Hepatic stellate cell (primary cell): ENCODE data around the gene PAK6.
A peak's percentile ranks its signal among the peaks of the same experiment; 100 is the strongest.

ENCODE experiments used
- DNase-seq: peaks from one replicate; pipeline ENCODE4 v3.0.0; 2011; ENCODE audit warnings: low spot score

Gene PAK6

GRCh38 chr15:40238532-40239403 lies at the start of gene PAK6:
Gene PAK6 (plus strand): TSS chr15:40239063. CDS start chr15:40264786, 25,723 bp downstream.
- DNase-seq, result peak; percentile 72

GRCh38 chr15:40190591-40190990 lies 48.3 kb upstream of the PAK6 start:
- DNase-seq, result peak; percentile 11

- no peak for DNase-seq
Measured at GRCh38 chr15:40192942-40193341, 45.9 kb upstream of the PAK6 start.

GRCh38 chr15:40197434-40197833 lies 41.4 kb upstream of the PAK6 start:
- no peak for DNase-seq

GRCh38 chr15:40198355-40199085 lies 40.3 kb upstream of the PAK6 start:
- no peak for DNase-seq

GRCh38 chr15:40204100-40204499 lies 34.8 kb upstream of the PAK6 start:
- no peak for DNase-seq

GRCh38 chr15:40217166-40217824 lies 21.6 kb upstream of the PAK6 start:
- peak; percentile 63 for DNase-seq

GRCh38 chr15:40219801-40220200 lies 19.1 kb upstream of the PAK6 start:
- DNase-seq, result no peak

GRCh38 chr15:40222131-40222530 lies 16.7 kb upstream of the PAK6 start:
- DNase-seq, result no peak

- no peak for DNase-seq
Measured at GRCh38 chr15:40226736-40227135, 12.1 kb upstream of the PAK6 start.

GRCh38 chr15:40229316-40229715 lies 9.5 kb upstream of the PAK6 start:
- no peak for DNase-seq

- DNase-seq, result no peak
Measured at GRCh38 chr15:40229956-40230355, 8.9 kb upstream of the PAK6 start.

- no peak for DNase-seq
Measured at GRCh38 chr15:40232625-40233070, 6.2 kb upstream of the PAK6 start.

GRCh38 chr15:40233727-40234577 lies 4.9 kb upstream of the PAK6 start:
- DNase-seq, result no peak

- DNase-seq, result no peak
Measured at GRCh38 chr15:40234783-40235182, 4.1 kb upstream of the PAK6 start.

- no peak for DNase-seq
Measured at GRCh38 chr15:40235201-40235885, 3.5 kb upstream of the PAK6 start.

GRCh38 chr15:40239404-40239692 lies 485 bp downstream of the PAK6 start:
- no peak for DNase-seq

GRCh38 chr15:40239693-40240618 lies 1.1 kb downstream of the PAK6 start:
- DNase-seq, result peak; percentile 19

- DNase-seq, result peak; percentile 19
Measured at GRCh38 chr15:40240619-40241221, 1.9 kb downstream of the PAK6 start.
